ENCODE results near the gene BID. TPM values are rescaled to one million over a fixed set of nuclear protein-coding genes. Genes with fewer than 3 reads are reported as not detected.

The BID gene
- total RNA-seq, 2 donors from 2014 or later: 20.1 to 24.4 TPM

GRCh38 chr22:17775781-17776465 lies 1.7 kb upstream of the BID start:
- Histone ChIP-seq H3K9ac (ENCODE audit: extremely low read depth, low read length, poor library complexity, severe bottlenecking) (no peak overlapping the region), H3K27ac (ENCODE audit: low read depth, low read length) (no peak overlapping the region), H3K4me1 (ENCODE audit: control insufficient read depth, insufficient read depth, low read length) (no peaks in the 10 kb centered on the region), H3K9me3 (ENCODE audit: control insufficient read depth, low read length) (no peaks in the 10 kb centered on the region), H3K36me3 (ENCODE audit: control insufficient read depth, insufficient read depth, low read length) (no peaks in the 10 kb centered on the region), H3K27me3 (ENCODE audit: control insufficient read depth, insufficient read depth, low read length, poor library complexity, severe bottlenecking) (peaks cover 11% of the 10 kb centered on the region), H3K4me3 (ENCODE audit: low read length) (no peak overlapping the region)
- H3K4me3 Mint-ChIP-seq: peak overlapping the region; percentile 63
- WGBS, 2 experiments (ENCODE audit: insufficient coverage in 1 of 2, insufficient read length in 1 of 2): 92 to 95% methylated on average over 6 to 9 of the region's 10 CpGs
- H3K9me3 Mint-ChIP-seq: no peaks in the 10 kb centered on the region
- H3K4me1 Mint-ChIP-seq: peaks cover 8% of the 10 kb centered on the region
- DNase-seq: no peak
- peaks cover 20% of the 10 kb centered on the region for H3K27me3 Mint-ChIP-seq (ENCODE audit: insufficient read depth)
- no peak overlapping the region for H3K27ac Mint-ChIP-seq
- no peaks in the 10 kb centered on the region for H3K36me3 Mint-ChIP-seq (ENCODE audit: low read depth)
- TF ChIP-seq CTCF (conservative IDR thresholded peaks at IDR 0.05): no peak

GRCh38 chr22:17774926-17775685 lies 837 bp upstream of the BID start:
- Histone ChIP-seq H3K4me1 (ENCODE audit: control insufficient read depth, insufficient read depth, low read length) (no peaks in the 10 kb centered on the region), H3K4me3 (ENCODE audit: low read length) (no peak overlapping the region), H3K9ac (ENCODE audit: extremely low read depth, low read length, poor library complexity, severe bottlenecking) (no peak overlapping the region), H3K36me3 (ENCODE audit: control insufficient read depth, insufficient read depth, low read length) (no peaks in the 10 kb centered on the region), H3K27ac (ENCODE audit: low read depth, low read length) (peak overlapping the region; percentile 19), H3K27me3 (ENCODE audit: control insufficient read depth, insufficient read depth, low read length, poor library complexity, severe bottlenecking) (peaks cover 11% of the 10 kb centered on the region), H3K9me3 (ENCODE audit: control insufficient read depth, low read length) (no peaks in the 10 kb centered on the region)
- peaks cover 20% of the 10 kb centered on the region for H3K27me3 Mint-ChIP-seq (ENCODE audit: insufficient read depth)
- H3K9me3 Mint-ChIP-seq: no peaks in the 10 kb centered on the region
- TF ChIP-seq CTCF (conservative IDR thresholded peaks at IDR 0.05): no peak
- 81 to 86% methylated on average over 17 to 26 of the region's 27 CpGs for WGBS, 2 experiments (ENCODE audit: insufficient coverage in 1 of 2, insufficient read length in 1 of 2)
- peak overlapping the region; percentile 29 for H3K27ac Mint-ChIP-seq
- H3K4me1 Mint-ChIP-seq: peaks cover 8% of the 10 kb centered on the region
- no peaks in the 10 kb centered on the region for H3K36me3 Mint-ChIP-seq (ENCODE audit: low read depth)
- peak overlapping the region; percentile 63 for H3K4me3 Mint-ChIP-seq
- DNase-seq: no peak

- no peaks in the 10 kb centered on the region for H3K9me3 Mint-ChIP-seq
- H3K27me3 ChIP-seq (ENCODE audit: control insufficient read depth, insufficient read depth, low read length, poor library complexity, severe bottlenecking): peaks cover 11% of the 10 kb centered on the region
- peaks cover 5% of the 10 kb centered on the region for H3K4me1 Mint-ChIP-seq
- H3K4me3 Mint-ChIP-seq: peak overlapping the region; percentile 63
- DNase-seq: peak; percentile 90
- H3K9me3 ChIP-seq (ENCODE audit: control insufficient read depth, low read length): no peaks in the 10 kb centered on the region
- no peaks in the 10 kb centered on the region for H3K36me3 Mint-ChIP-seq (ENCODE audit: low read depth)
- TF ChIP-seq CTCF (conservative IDR thresholded peaks at IDR 0.05): no peak
- H3K9ac ChIP-seq (ENCODE audit: extremely low read depth, low read length, poor library complexity, severe bottlenecking): peak overlapping the region; percentile 64
- H3K4me1 ChIP-seq (ENCODE audit: control insufficient read depth, insufficient read depth, low read length): no peaks in the 10 kb centered on the region
- no peaks in the 10 kb centered on the region for H3K36me3 ChIP-seq (ENCODE audit: control insufficient read depth, insufficient read depth, low read length)
- 0 to 4% methylated on average over 12 to 40 of the region's 47 CpGs for WGBS, 2 experiments (ENCODE audit: insufficient coverage in 1 of 2, insufficient read length in 1 of 2)
- H3K27ac ChIP-seq (ENCODE audit: low read depth, low read length): peak overlapping the region; percentile 81
- peak overlapping the region; percentile 79 for H3K4me3 ChIP-seq (ENCODE audit: low read length)
- H3K27ac Mint-ChIP-seq: no peak overlapping the region
- H3K27me3 Mint-ChIP-seq (ENCODE audit: insufficient read depth): peaks cover 20% of the 10 kb centered on the region
Measured at GRCh38 chr22:17773606-17774205, 563 bp downstream of the BID start.
